ENCODE measurements around the gene STXBP3. TPM values are rescaled to one million over a fixed set of nuclear protein-coding genes. Genes with fewer than 3 reads are reported as not detected.

STXBP3 gene
- total RNA-seq, 2 donors from 2014 or later: 53.2 to 57.5 TPM

GRCh38 chr1:108826081-108826635, 79.7 kb downstream of the STXBP3 start:
- DNase-seq (ENCODE audit: low spot score): no peak

GRCh38 chr1:108828074-108828961, 81.8 kb downstream of the STXBP3 start:
- peak; percentile 91 for DNase-seq (ENCODE audit: low spot score)
- intact Hi-C loops (cut with DNase I): loop anchor here (2.0 to 10.0 kb wide), 3 partner anchors 48 to 70 kb away; partner anchors contain the start of gene GPSM2 (in 1 of the 2)

More at GRCh38 chr1:108826081-108826635, 79.7 kb downstream of the STXBP3 start:
- intact Hi-C loops (cut with DNase I): loop anchor here in 1 of 2 donors (10.0 kb wide), 1 partner anchor 69 kb away; no protein-coding TSS in a partner anchor

GRCh38 chr1:108829498-108829916, 83.0 kb downstream of the STXBP3 start:
- intact Hi-C loops (cut with DNase I): loop anchor here (2.0 to 10.0 kb wide), 3 partner anchors 47 to 69 kb away; partner anchors contain the start of gene GPSM2 (in 1 of the 2)
- DNase-seq (ENCODE audit: low spot score): no peak

- DNase-seq (ENCODE audit: low spot score): peak; percentile 96
- intact Hi-C loops (cut with DNase I): no loop called here
These were observed 83.9 kb downstream of the STXBP3 start for GRCh38 chr1:108830119-108831008.

GRCh38 chr1:108831225-108831624, 84.8 kb downstream of the STXBP3 start:
- no peak for DNase-seq (ENCODE audit: low spot score)
- intact Hi-C loops (cut with DNase I): no loop called here

- DNase-seq (ENCODE audit: low spot score): no peak
- intact Hi-C loops (cut with DNase I): no loop called here
These were observed 86.5 kb downstream of the STXBP3 start for GRCh38 chr1:108832929-108833328.

GRCh38 chr1:108841703-108842102, 95.2 kb downstream of the STXBP3 start:
- intact Hi-C loops (cut with DNase I): no loop called here
- no peak for DNase-seq (ENCODE audit: low spot score)

- intact Hi-C loops (cut with DNase I): no loop called here
- DNase-seq (ENCODE audit: low spot score): no peak
These were observed 96.2 kb downstream of the STXBP3 start for GRCh38 chr1:108842525-108843181.

- DNase-seq (ENCODE audit: low spot score): no peak
- intact Hi-C loops (cut with DNase I): no loop called here
These were observed 97.1 kb downstream of the STXBP3 start for GRCh38 chr1:108843390-108844137.

GRCh38 chr1:108845446-108845845, 99.0 kb downstream of the STXBP3 start:
- DNase-seq (ENCODE audit: low spot score): no peak

GRCh38 chr1:108845991-108846390, 99.5 kb downstream of the STXBP3 start:
- no peak for DNase-seq (ENCODE audit: low spot score)
- intact Hi-C loops (cut with DNase I): no loop called here

More at GRCh38 chr1:108845446-108845845, 99.0 kb downstream of the STXBP3 start:
- intact Hi-C loops (cut with DNase I): no loop called here

- DNase-seq (ENCODE audit: low spot score): no peak
- intact Hi-C loops (cut with DNase I): no loop called here
These were observed 101.0 kb downstream of the STXBP3 start for GRCh38 chr1:108847494-108847893.

GRCh38 chr1:108848806-108849205, 102.3 kb downstream of the STXBP3 start:
- intact Hi-C loops (cut with DNase I): no loop called here
- DNase-seq (ENCODE audit: low spot score): no peak

GRCh38 chr1:108850929-108851328, 104.5 kb downstream of the STXBP3 start:
- DNase-seq (ENCODE audit: low spot score): no peak
- intact Hi-C loops (cut with DNase I): no loop called here

GRCh38 chr1:108851567-108851966, 105.1 kb downstream of the STXBP3 start:
- no peak for DNase-seq (ENCODE audit: low spot score)
- intact Hi-C loops (cut with DNase I): no loop called here

GRCh38 chr1:108852221-108852975, 105.9 kb downstream of the STXBP3 start:
- intact Hi-C loops (cut with DNase I): no loop called here
- DNase-seq (ENCODE audit: low spot score): no peak

GRCh38 chr1:108854221-108855019, 107.9 kb downstream of the STXBP3 start:
- no peak for DNase-seq (ENCODE audit: low spot score)
- intact Hi-C loops (cut with DNase I): no loop called here
